ENCODE results near the gene SMOC2.

GRCh38 chr6:168686029-168686738 is 245.2 kb downstream of the SMOC2 start:
- TF ChIP-seq CTCF (IDR thresholded peaks at IDR 0.05) (no peak), POLR2A (IDR thresholded peaks at IDR 0.05) (no peak)

All from Peyer's patch (tissue), 4 donors.